MM.1S (cell line): ENCODE data around the gene LHCGR.

Experiments
- DNase-seq: peaks from one replicate; pipeline ENCODE4 v3.0.0-alpha.2; 2015
- H2AFZ ChIP-seq: fragments of 300-600 bp; sonication (generic); 2 replicates; pipeline ENCODE4 v1.6.0; 2016; ENCODE audit warnings: antibody characterized with exemption, low read length
- H3F3A ChIP-seq: fragments of 300-600 bp; sonication (generic); 2 replicates; pipeline ENCODE4 v1.6.1; 2016; ENCODE audit warnings: mild to moderate bottlenecking, antibody characterized with exemption, low read length, moderate library complexity, mixed read lengths; ENCODE audit not compliant: insufficient read depth
- H3K27ac ChIP-seq: fragments of 300-600 bp; sonication (generic); 2 replicates; pipeline ENCODE4 v1.5.1; 2016; ENCODE audit warnings: mild to moderate bottlenecking, low read length
- H3K27me3 ChIP-seq: fragments of 300-600 bp; sonication (generic); replicated peaks from 2 replicates; pipeline ENCODE4 v1.6.0; 2016; ENCODE audit warnings: low read length; ENCODE audit not compliant: insufficient read depth
- H3K36me3 ChIP-seq: fragments of 300-600 bp; sonication (generic); replicated peaks from 2 replicates; pipeline ENCODE4 v1.6.1; 2016; ENCODE audit warnings: mild to moderate bottlenecking, low read length, mixed read lengths; ENCODE audit not compliant: insufficient read depth
- H3K4me1 ChIP-seq: fragments of 300-600 bp; sonication (generic); 2 replicates; pipeline ENCODE4 v1.6.1; 2016; ENCODE audit warnings: low read length, mixed read lengths
- H3K4me2 ChIP-seq: fragments of 300-600 bp; sonication (generic); 2 replicates; pipeline ENCODE4 v1.6.0; 2016; ENCODE audit warnings: low read depth, low read length
- H3K4me3 ChIP-seq: fragments of 300-600 bp; sonication (generic); 2 replicates; pipeline ENCODE4 v1.5.1; 2016; ENCODE audit warnings: low read length, mixed read lengths
- H3K79me2 ChIP-seq: fragments of 300-600 bp; sonication (generic); 2 replicates; pipeline ENCODE4 v1.6.1; 2016; ENCODE audit warnings: mixed run types, low read length, mixed read lengths
- H3K9ac ChIP-seq: fragments of 300-600 bp; sonication (generic); 2 replicates; pipeline ENCODE4 v1.6.1; 2016; ENCODE audit warnings: low read length, mixed read lengths
- H3K9me2 ChIP-seq: fragments of 300-600 bp; sonication (generic); replicated peaks from 2 replicates; pipeline ENCODE4 v1.6.1; 2016; ENCODE audit warnings: mild to moderate bottlenecking, low read length, mixed read lengths; ENCODE audit not compliant: insufficient read depth
- H3K9me3 ChIP-seq: fragments of 300-600 bp; sonication (generic); replicated peaks from 2 replicates; pipeline ENCODE4 v1.6.1; 2016; ENCODE audit warnings: mild to moderate bottlenecking, low read length, mixed read lengths; ENCODE audit not compliant: insufficient read depth
- H4K20me1 ChIP-seq: fragments of 300-600 bp; sonication (generic); 2 replicates; pipeline ENCODE4 v1.6.1; 2016; ENCODE audit warnings: mild to moderate bottlenecking, low read length, moderate library complexity, mixed read lengths; ENCODE audit not compliant: insufficient read depth
- EZH2 ChIP-seq: fragments of 300-600 bp; sonication (generic); optimal IDR thresholded peaks from 2 replicates; pipeline ENCODE3; 2017; ENCODE audit warnings: low read depth, mild to moderate bottlenecking, antibody characterized with exemption, low read length, mixed read lengths
- EZH2phosphoT487 ChIP-seq: fragments of 300-600 bp; sonication (generic); IDR thresholded peaks from 2 replicates; pipeline ENCODE4 v1.6.1; 2018; ENCODE audit warnings: antibody characterized with exemption, low read length
- TF ChIP-seq, protein P1 (sequence below): fragments of 300-600 bp; sonication (generic); IDR thresholded peaks from 2 replicates; pipeline ENCODE4 v1.5.1; 2016; ENCODE audit warnings: antibody characterized with exemption, low read length, mixed read lengths

LHCGR gene

DNA sequence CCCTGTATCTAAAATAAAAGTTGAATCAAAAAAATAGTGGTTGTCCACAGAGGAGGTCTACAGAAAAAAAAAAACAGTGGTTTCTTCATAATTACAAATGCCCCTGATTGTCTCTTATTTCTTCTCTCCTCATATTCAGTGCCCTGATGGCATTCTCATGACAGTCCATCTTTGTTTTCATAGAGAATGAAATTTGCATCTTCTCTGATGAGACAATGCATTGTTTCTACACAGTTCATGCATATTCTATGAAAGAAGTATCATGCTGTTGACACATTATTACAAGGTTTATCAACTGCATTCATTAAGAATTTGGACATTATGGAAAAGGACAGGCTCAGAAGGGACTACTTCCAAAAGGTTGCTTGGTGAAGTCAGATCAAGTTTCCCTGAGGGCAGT is 59.5 kb downstream of the LHCGR start:
- H3K27me3 ChIP-seq, result no peaks in the 10 kb centered on the region
- no peak overlapping the region for H3K27ac ChIP-seq
- no peaks in the 10 kb centered on the region for H3K9me2 ChIP-seq
- no peaks in the 10 kb centered on the region for H3K36me3 ChIP-seq
- H3K4me2 ChIP-seq, result no peak overlapping the region
- no peak overlapping the region for H3K9ac ChIP-seq
- H3K79me2 ChIP-seq, result no peaks in the 10 kb centered on the region
- no peak for DNase-seq
- no peak overlapping the region for H3K4me3 ChIP-seq
- no peaks in the 10 kb centered on the region for H4K20me1 ChIP-seq
- TF ChIP-seq EZH2, result no peak
- TF ChIP-seq EZH2phosphoT487, result no peak
- TF ChIP-seq, protein P1, sequence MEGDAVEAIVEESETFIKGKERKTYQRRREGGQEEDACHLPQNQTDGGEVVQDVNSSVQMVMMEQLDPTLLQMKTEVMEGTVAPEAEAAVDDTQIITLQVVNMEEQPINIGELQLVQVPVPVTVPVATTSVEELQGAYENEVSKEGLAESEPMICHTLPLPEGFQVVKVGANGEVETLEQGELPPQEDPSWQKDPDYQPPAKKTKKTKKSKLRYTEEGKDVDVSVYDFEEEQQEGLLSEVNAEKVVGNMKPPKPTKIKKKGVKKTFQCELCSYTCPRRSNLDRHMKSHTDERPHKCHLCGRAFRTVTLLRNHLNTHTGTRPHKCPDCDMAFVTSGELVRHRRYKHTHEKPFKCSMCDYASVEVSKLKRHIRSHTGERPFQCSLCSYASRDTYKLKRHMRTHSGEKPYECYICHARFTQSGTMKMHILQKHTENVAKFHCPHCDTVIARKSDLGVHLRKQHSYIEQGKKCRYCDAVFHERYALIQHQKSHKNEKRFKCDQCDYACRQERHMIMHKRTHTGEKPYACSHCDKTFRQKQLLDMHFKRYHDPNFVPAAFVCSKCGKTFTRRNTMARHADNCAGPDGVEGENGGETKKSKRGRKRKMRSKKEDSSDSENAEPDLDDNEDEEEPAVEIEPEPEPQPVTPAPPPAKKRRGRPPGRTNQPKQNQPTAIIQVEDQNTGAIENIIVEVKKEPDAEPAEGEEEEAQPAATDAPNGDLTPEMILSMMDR, result no peak
- no peak overlapping the region for H2AFZ ChIP-seq
- no peaks in the 10 kb centered on the region for H3K4me1 ChIP-seq
- no peaks in the 10 kb centered on the region for H3F3A ChIP-seq
- no peaks in the 10 kb centered on the region for H3K9me3 ChIP-seq

DNA sequence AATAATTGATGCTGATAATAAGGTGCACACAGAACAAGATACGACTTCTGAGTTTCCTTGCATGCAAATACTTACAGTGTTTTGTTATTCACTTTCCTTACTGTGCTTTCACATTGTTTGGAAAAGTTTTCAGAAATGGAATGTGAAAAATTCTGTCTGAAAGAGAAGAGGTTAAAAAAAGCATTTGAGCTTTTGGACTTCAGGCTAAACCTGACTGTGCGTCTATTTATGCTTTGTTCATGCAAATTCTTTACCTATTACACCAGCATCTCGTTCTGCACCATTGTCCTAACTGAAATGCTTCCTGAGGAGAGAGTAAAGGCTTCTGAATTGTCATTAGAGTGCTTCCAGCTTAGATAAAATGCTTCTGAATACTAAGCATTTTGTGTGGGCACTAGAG is 61.4 kb downstream of the LHCGR start:
- Histone ChIP-seq H3K9me2 (no peaks in the 10 kb centered on the region), H3K27ac (no peak overlapping the region), H4K20me1 (no peaks in the 10 kb centered on the region), H3K36me3 (no peaks in the 10 kb centered on the region), H3K27me3 (no peaks in the 10 kb centered on the region), H3K79me2 (no peaks in the 10 kb centered on the region), H2AFZ (no peak overlapping the region), H3K9me3 (no peaks in the 10 kb centered on the region), H3K9ac (no peak overlapping the region), H3K4me3 (no peak overlapping the region), H3K4me2 (no peak overlapping the region), H3F3A (no peaks in the 10 kb centered on the region), H3K4me1 (no peaks in the 10 kb centered on the region)
- DNase-seq, result no peak
- TF ChIP-seq, protein P1, result no peak
- TF ChIP-seq EZH2phosphoT487 (no peak), EZH2 (no peak)

DNA sequence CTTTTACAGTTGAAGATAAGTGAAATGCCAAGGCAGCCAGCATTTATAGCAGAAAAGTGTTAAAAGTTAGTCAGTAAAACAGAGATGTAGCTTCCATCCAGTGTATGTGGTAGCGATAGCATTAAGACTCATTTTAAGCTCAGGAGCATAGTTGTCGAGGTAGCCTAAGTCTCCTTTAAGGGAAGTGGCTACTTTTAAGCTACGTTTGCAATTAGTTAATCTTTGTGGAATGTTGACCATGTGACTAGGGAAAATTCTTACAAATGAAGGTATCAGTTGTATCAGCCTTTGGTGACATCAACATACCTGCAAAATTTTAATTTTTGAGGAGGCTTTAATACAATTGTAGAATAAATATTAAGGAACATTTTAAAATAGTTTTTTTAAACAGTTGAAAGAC is 61.9 kb downstream of the LHCGR start:
- Histone ChIP-seq H3K36me3 (no peaks in the 10 kb centered on the region), H3K9me3 (no peaks in the 10 kb centered on the region), H3K4me1 (no peaks in the 10 kb centered on the region), H3K27ac (no peak overlapping the region), H3K9me2 (no peaks in the 10 kb centered on the region), H3K27me3 (no peaks in the 10 kb centered on the region), H3K4me2 (no peak overlapping the region), H3K4me3 (no peak overlapping the region), H4K20me1 (no peaks in the 10 kb centered on the region), H3K9ac (no peak overlapping the region), H3F3A (no peaks in the 10 kb centered on the region), H2AFZ (no peak overlapping the region), H3K79me2 (no peaks in the 10 kb centered on the region)
- TF ChIP-seq, protein P1, result no peak
- TF ChIP-seq EZH2, result no peak
- TF ChIP-seq EZH2phosphoT487, result no peak
- no peak for DNase-seq

DNA sequence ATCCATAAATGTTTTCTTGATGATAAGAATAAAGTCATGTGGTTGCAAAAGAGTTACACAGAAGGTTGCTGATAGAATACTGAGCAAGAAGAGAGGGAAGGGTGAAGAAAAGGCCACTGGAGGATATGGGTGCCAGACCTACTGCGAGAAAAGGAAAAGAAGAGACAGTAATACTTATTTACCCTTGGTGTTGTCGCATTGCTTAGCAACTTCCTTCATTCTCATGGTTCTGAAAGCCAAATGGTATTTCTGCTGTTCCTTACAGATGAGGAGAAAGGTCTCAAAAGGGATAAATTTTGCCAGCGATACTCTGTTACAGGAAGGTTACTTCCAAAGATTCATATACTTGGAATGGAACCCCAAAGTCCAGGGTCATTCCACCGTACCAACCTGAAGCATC is 62.5 kb downstream of the LHCGR start:
- H4K20me1 ChIP-seq, result no peaks in the 10 kb centered on the region
- H3K9me3 ChIP-seq, result no peaks in the 10 kb centered on the region
- H3K9me2 ChIP-seq, result no peaks in the 10 kb centered on the region
- H3K79me2 ChIP-seq, result no peaks in the 10 kb centered on the region
- DNase-seq, result no peak
- H3K36me3 ChIP-seq, result no peaks in the 10 kb centered on the region
- H3K27ac ChIP-seq, result no peak overlapping the region
- H3K4me3 ChIP-seq, result no peak overlapping the region
- H3K27me3 ChIP-seq, result no peaks in the 10 kb centered on the region
- H3K4me1 ChIP-seq, result no peaks in the 10 kb centered on the region
- no peak for TF ChIP-seq EZH2phosphoT487
- H3F3A ChIP-seq, result no peaks in the 10 kb centered on the region
- no peak overlapping the region for H3K4me2 ChIP-seq
- H3K9ac ChIP-seq, result no peak overlapping the region
- H2AFZ ChIP-seq, result no peak overlapping the region
